B cell (primary cell): ENCODE data around the gene KCNQ5. TPM values are rescaled to one million over a fixed set of nuclear protein-coding genes. Genes with fewer than 3 reads are reported as not detected.

ENCODE experiments used
- ATAC-seq: fragments of 200-7000 bp; cut with Tn5 transposase; one replicate; pipeline ENCODE4 v1.10.0; 2021; ENCODE audit warnings: low read depth, mild to moderate bottlenecking, moderate number of reproducible peaks, moderate library complexity
- CTCF ChIA-PET: fragments of 350-600 bp; sonication (Branson Sonifier 250); formaldehyde crosslinking; loops from one replicate; lab custom pipeline; 2021; ENCODE audit warnings: antibody characterized with exemption, inconsistent platforms; lab: Charles Lee
- POLR2A ChIA-PET: fragments of 350-600 bp; sonication (Branson Sonifier 250); formaldehyde crosslinking; loops from one replicate; lab custom pipeline; 2021; ENCODE audit warnings: antibody characterized with exemption; lab: Charles Lee
- DNase-seq: peaks from one replicate; pipeline ENCODE4 v3.0.0; 2013
- H2AFZ ChIP-seq: 2 replicates; pipeline ENCODE4 v1.6.1; 2012; ENCODE audit warnings: mild to moderate bottlenecking, low read depth, low read length; ENCODE audit not compliant: insufficient read depth, poor library complexity, severe bottlenecking
- H3K27ac ChIP-seq, 2 donors: 1 replicate in 1 of 2; 2 replicates in 1 of 2; pipeline ENCODE4 v1.5.1; 2012 to 2013; ENCODE audit warnings: low read length in 2 of 2, mild to moderate bottlenecking in 2 of 2, moderate library complexity in 1 of 2
- H3K27me3 ChIP-seq, 4 experiments: fragments of 200-600 bp in 1 of 4; sonication (generic) in 1 of 4; replicated peaks in 1 of 4; 1 replicate in 2 of 4; 2 replicates in 2 of 4; pipeline versions ENCODE4 v1.6.1 to v1.7.0; 2013 to 2016; ENCODE audit warnings: low read length in 3 of 4, mild to moderate bottlenecking in 2 of 4, mixed read lengths in 1 of 4, moderate library complexity in 1 of 4; ENCODE audit not compliant: insufficient read depth in 4 of 4, control insufficient read depth in 3 of 4; ENCODE audit errors: control extremely low read depth in 1 of 4
- H3K36me3 ChIP-seq, 2 experiments: replicated peaks in 1 of 2; 1 replicate in 1 of 2; 2 replicates in 1 of 2; pipeline versions ENCODE4 v1.6.1 to v1.7.1; 2013; ENCODE audit warnings: low read length in 1 of 2; ENCODE audit not compliant: insufficient read depth in 2 of 2, control insufficient read depth in 1 of 2; ENCODE audit errors: control extremely low read depth in 1 of 2, extremely low read depth in 1 of 2
- H3K4me1 ChIP-seq, 2 donors: fragments of 200-600 bp in 1 of 2; sonication (generic) in 1 of 2; 1 replicate in 1 of 2; 2 replicates in 1 of 2; pipeline versions ENCODE4 v1.5.1 to v1.6.1; 2013 to 2017; ENCODE audit warnings: low read length in 2 of 2; ENCODE audit not compliant: control insufficient read depth in 2 of 2, insufficient read depth in 2 of 2
- H3K4me2 ChIP-seq: replicated peaks from 2 replicates; pipeline ENCODE3; 2012; ENCODE audit warnings: mild to moderate bottlenecking, low read depth, low read length; ENCODE audit not compliant: poor library complexity, severe bottlenecking
- H3K4me3 ChIP-seq, 5 experiments: fragments of 200-600 bp in 1 of 5; sonication (generic) in 1 of 5; 1 replicate in 3 of 5; 2 replicates in 2 of 5; pipeline versions ENCODE4 v1.5.1 to v1.7.0; 2011 to 2016; ENCODE audit warnings: low read length in 4 of 5, mild to moderate bottlenecking in 4 of 5, low read depth in 2 of 5, control low read depth in 1 of 5, moderate library complexity in 1 of 5; ENCODE audit not compliant: insufficient read depth in 1 of 5; ENCODE audit errors: control extremely low read depth in 1 of 5, extremely low read depth in 1 of 5
- H3K79me2 ChIP-seq: fragments of 200-600 bp; sonication (generic); one replicate; pipeline ENCODE4 v1.6.0; 2016; ENCODE audit warnings: low read length; ENCODE audit not compliant: control insufficient read depth, insufficient read depth
- H3K9ac ChIP-seq: fragments of 200-600 bp; sonication (generic); 2 replicates; pipeline ENCODE4 v1.6.1; 2017; ENCODE audit warnings: mild to moderate bottlenecking, low read length, moderate library complexity
- H3K9me3 ChIP-seq, 3 donors: one replicate each; pipeline versions ENCODE4 v1.6.1 to v1.7.1; 2013; ENCODE audit warnings: low read length in 2 of 3; ENCODE audit not compliant: control insufficient read depth in 2 of 3, insufficient read depth in 1 of 3; ENCODE audit errors: control extremely low read depth in 1 of 3
- H4K20me1 ChIP-seq: 2 replicates; pipeline ENCODE4 v1.6.0; 2012; ENCODE audit warnings: mild to moderate bottlenecking, low read length; ENCODE audit not compliant: insufficient read depth, control insufficient read depth, poor library complexity, severe bottlenecking
- H3K27ac Mint-ChIP-seq: one replicate; pipeline ENCODE4 v1.8.0; 2021; ENCODE audit warnings: mixed read lengths
- H3K27me3 Mint-ChIP-seq: one replicate; pipeline ENCODE4 v1.8.0; 2021; ENCODE audit warnings: mixed read lengths
- H3K4me1 Mint-ChIP-seq: one replicate; pipeline ENCODE4 v1.8.0; 2021; ENCODE audit warnings: mixed read lengths
- H3K4me3 Mint-ChIP-seq: one replicate; pipeline ENCODE4 v1.8.0; 2021; ENCODE audit warnings: mixed read lengths
- H3K9me3 Mint-ChIP-seq: one replicate; pipeline ENCODE4 v1.8.0; 2022; ENCODE audit warnings: mixed read lengths; ENCODE audit not compliant: insufficient read depth
- CTCF ChIP-seq: fragments of 200-600 bp; IDR thresholded peaks from one replicate; pipeline ENCODE4 v1.8.0; 2022; ENCODE audit warnings: antibody characterized with exemption, mild to moderate bottlenecking
- EZH2 ChIP-seq: IDR thresholded peaks from 2 replicates; pipeline ENCODE4 v1.6.1; 2012; ENCODE audit warnings: borderline replicate concordance, low read depth, mild to moderate bottlenecking, moderate library complexity, low read length; ENCODE audit not compliant: insufficient read depth, poor library complexity, severe bottlenecking
- WGBS: methylation state at CpG from one replicate; pipeline ENCODE4 v1.1.5; 2013; ENCODE audit warnings: missing lambda C conversion rate; ENCODE audit not compliant: insufficient coverage; 5-methylcytosine and 5-hydroxymethylcytosine counted together
- intact Hi-C: fragments of 100-400 bp; cut with micrococcal nuclease; formaldehyde crosslinking; loops from one replicate; pipeline ENCODE4 v1.10.0; 2022
- polyA plus RNA-seq: library from polyadenylated mRNA; depleted of rRNA; stranded (reverse); fragments of >200 nt; gene quantifications from 2 replicates; pipeline ENCODE4 v1.2.3, GENCODE V29; 2012
- total RNA-seq, 2 donors: library from RNA; stranded (reverse); fragments of 120-200 nt in 1 of 2; gene quantifications; 1 replicate in 1 of 2; 2 replicates in 1 of 2; pipeline versions ENCODE4 v1.2.3 to v1.2.4, GENCODE V29; 2013 to 2022

KCNQ5 gene
- total and polyA plus RNA-seq, 2 donors (not counting 1 experiment from before 2014, with no cell fraction given), result 2.3 to 9.4 TPM

- intact Hi-C loops, result loop anchor here (2.0 kb wide), 1 partner anchor 15 kb away; no protein-coding TSS in a partner anchor
- peak overlapping the region; percentile 64 for H3K4me2 ChIP-seq
- H3K36me3 ChIP-seq, result no peaks in the 10 kb centered on the region
- DNase-seq (no peak), ATAC-seq (peak; percentile 33)
- H4K20me1 ChIP-seq, result no peaks in the 10 kb centered on the region
- peak overlapping the region in 1 of 2 donors; percentile 3 for H3K27ac ChIP-seq
- H3K27me3 ChIP-seq, result no peaks in the 10 kb centered on the region
- no peaks in the 10 kb centered on the region for H3K9me3 Mint-ChIP-seq
- H3K9me3 ChIP-seq, result no peaks in the 10 kb centered on the region
- peaks cover 47% of the 10 kb centered on the region for H3K79me2 ChIP-seq
- POLR2A ChIA-PET, result no interaction called here
- H3K27ac Mint-ChIP-seq, result no peak overlapping the region
- WGBS, result 27% methylated on average over 2 of the region's 2 CpGs
- peaks cover 30 to 33% of the 10 kb centered on the region in 2 donors for H3K4me1 ChIP-seq
- H3K4me1 Mint-ChIP-seq, result peaks cover 32% of the 10 kb centered on the region
- CTCF ChIA-PET, result no interaction called here
- H3K4me3 ChIP-seq, result no peak overlapping the region
- H3K27me3 Mint-ChIP-seq, result no peaks in the 10 kb centered on the region
- peak overlapping the region; percentile 23 for H3K4me3 Mint-ChIP-seq
- H3K9ac ChIP-seq, result peak overlapping the region; percentile 19
- no peak for TF ChIP-seq CTCF
- no peak for TF ChIP-seq EZH2
- no peak overlapping the region for H2AFZ ChIP-seq
Observed at GRCh38 chr6:72740135-72740534, 118.3 kb downstream of the KCNQ5 start.

GRCh38 chr6:72741083-72741482 lies 119.2 kb downstream of the KCNQ5 start:
- no peak overlapping the region for H3K27ac Mint-ChIP-seq
- Histone ChIP-seq H2AFZ (no peak overlapping the region), H3K4me2 (no peak overlapping the region), H3K9me3 (no peaks in the 10 kb centered on the region), H3K27me3 (no peaks in the 10 kb centered on the region), H3K79me2 (peaks cover 49% of the 10 kb centered on the region), H3K36me3 (no peaks in the 10 kb centered on the region), H3K9ac (no peak overlapping the region), H3K27ac (no peak overlapping the region), H4K20me1 (no peaks in the 10 kb centered on the region), H3K4me1 (peaks cover 30 to 33% of the 10 kb centered on the region in 2 donors), H3K4me3 (no peak overlapping the region)
- no peaks in the 10 kb centered on the region for H3K9me3 Mint-ChIP-seq
- 86% methylated on average over 2 of the region's 3 CpGs for WGBS
- no peak overlapping the region for H3K4me3 Mint-ChIP-seq
- DNase-seq, result no peak
- no peak for TF ChIP-seq CTCF
- no peak for TF ChIP-seq EZH2
- ChIA-PET CTCF (no interaction called here), POLR2A (no interaction called here)
- ATAC-seq, result no peak
- H3K4me1 Mint-ChIP-seq, result peaks cover 32% of the 10 kb centered on the region
- intact Hi-C loops, result loop anchor here (2.0 kb wide), 1 partner anchor 14 kb away; no protein-coding TSS in a partner anchor
- no peaks in the 10 kb centered on the region for H3K27me3 Mint-ChIP-seq
